ENCODE results near the gene PCDHA1. TPM values are rescaled to one million over a fixed set of nuclear protein-coding genes. Genes with fewer than 3 reads are reported as not detected.
"Not testable (repeated sequence)": the region's sequence is repeated elsewhere in the genome, so short reads cannot be mapped to it uniquely, and the experiment has no call there.

Gene PCDHA1
- total RNA-seq = not detected

DNA sequence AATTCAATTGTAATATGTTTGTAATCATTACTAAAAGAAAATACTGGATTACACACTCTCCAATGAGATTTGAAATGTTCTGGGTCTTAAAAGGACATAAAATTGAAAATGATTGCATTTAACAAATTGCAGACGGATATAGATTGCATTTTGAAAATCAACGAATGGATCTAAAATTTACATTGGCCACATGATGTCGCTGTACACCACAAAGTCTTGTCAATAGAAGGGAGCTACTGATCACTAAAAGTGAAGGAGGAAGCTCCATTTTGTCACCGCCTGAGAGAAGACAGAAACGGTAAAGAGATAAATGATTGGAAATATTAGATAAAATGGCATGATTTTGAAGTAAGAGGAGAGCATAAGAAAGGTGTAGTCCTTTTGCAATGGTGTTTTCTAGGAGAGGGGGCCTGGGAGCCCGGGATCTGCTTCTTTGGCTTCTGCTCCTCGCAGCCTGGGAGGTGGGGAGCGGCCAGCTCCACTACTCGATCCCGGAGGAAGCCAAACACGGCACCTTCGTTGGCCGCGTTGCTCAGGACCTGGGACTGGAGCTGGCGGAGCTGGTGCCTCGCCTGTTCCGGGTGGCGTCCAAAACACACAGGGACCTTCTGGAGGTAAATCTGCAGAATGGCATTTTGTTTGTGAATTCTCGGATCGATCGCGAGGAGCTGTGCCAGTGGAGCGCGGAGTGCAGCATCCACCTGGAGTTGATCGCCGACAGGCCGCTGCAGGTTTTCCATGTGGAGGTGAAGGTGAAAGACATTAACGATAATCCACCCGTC is at the start of gene PCDHA1:
Gene PCDHA1, plus strand, starts transcription at position 236 of the 782 bp plus-strand sequence.
- Mint-ChIP-seq H3K36me3 (peaks cover 47 to 64% of the 10 kb centered on the region in 2 donors), H3K27ac (peak within 1 kb of the TSS in 1 of 2 donors; percentile 55), H3K9me3 (peaks cover 29 to 34% of the 10 kb centered on the region in 2 donors)
- no peak for DNase-seq (ENCODE audit: low spot score in 2 of 2)
- no peak for ATAC-seq

DNA sequence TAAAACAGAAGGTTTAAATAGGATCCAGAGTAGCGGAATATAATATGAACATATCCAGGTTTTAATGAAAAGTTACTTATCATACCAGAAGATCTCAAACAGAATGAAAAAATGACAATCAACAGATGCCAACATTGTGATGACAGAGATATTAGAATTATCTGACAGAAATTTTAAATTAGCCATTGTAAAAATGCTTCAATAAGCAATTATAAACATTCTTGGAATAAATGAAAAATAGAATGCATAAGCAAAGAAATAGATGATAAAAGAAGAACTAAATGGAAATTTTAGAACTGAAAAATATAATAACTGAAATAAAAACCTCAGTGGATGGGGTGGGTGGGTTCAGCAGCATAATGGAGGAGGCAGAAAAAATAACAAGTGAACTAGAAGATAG is 48.5 kb upstream of the PCDHA1 start:
- DNase-seq (ENCODE audit: low spot score in 2 of 2) = no peak
- Mint-ChIP-seq H3K27ac (no peak overlapping the region), H3K9me3 (peaks cover 15 to 19% of the 10 kb centered on the region in 2 donors), H3K36me3 (peaks cover 14 to 35% of the 10 kb centered on the region in 2 donors)
- no peak for ATAC-seq

DNA sequence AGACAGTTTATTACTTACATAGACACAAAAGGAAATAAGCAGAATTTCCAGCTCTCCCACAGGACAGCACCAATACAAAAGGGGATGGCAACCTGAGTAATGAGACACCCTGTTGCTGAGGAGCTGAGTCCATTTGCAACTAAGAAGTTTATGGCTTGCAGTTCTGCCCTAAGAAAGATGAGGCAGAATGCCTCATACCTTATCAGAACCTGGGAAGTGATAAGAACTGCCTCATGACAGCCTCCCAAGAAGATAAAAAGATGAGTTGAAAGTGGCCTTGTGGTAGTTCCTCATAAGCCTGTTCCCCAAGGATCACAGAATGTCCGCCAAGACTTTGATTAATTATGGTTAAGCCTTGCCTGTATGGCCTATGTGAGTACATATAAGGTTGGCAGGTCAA is 44.0 kb upstream of the PCDHA1 start:
- peaks cover 15 to 19% of the 10 kb centered on the region in 2 donors for H3K9me3 Mint-ChIP-seq
- H3K27ac Mint-ChIP-seq = no peak overlapping the region
- no peak for DNase-seq (ENCODE audit: low spot score in 2 of 2)
- ATAC-seq = no peak
- H3K36me3 Mint-ChIP-seq = peaks cover 20 to 25% of the 10 kb centered on the region in 2 donors

DNA sequence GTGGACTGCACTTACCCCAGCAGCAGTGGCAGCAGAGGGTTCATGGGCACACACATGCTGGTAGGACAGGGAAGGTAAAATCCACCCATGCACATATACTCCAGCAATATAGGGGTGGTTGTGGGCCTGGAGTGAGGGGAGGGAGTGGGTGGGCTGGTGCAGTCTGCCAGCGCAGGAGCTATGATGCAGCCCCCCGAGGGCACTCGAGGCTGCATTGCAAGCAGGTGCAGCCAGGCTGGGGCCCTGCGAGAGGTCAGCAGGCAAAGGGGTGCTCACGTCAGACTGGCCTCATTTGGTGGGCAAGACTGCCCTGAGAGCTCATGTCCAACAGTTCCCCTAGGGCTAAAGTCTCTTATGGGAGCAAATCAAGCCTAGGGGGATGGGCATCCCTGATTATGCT is 32.4 kb upstream of the PCDHA1 start:
- Mint-ChIP-seq H3K9me3 (peaks cover 66 to 77% of the 10 kb centered on the region in 2 donors), H3K36me3 (peaks cover 46 to 72% of the 10 kb centered on the region in 2 donors), H3K27ac (no peak overlapping the region)
- DNase-seq (ENCODE audit: low spot score in 2 of 2) (no peak), ATAC-seq (no peak)

DNA sequence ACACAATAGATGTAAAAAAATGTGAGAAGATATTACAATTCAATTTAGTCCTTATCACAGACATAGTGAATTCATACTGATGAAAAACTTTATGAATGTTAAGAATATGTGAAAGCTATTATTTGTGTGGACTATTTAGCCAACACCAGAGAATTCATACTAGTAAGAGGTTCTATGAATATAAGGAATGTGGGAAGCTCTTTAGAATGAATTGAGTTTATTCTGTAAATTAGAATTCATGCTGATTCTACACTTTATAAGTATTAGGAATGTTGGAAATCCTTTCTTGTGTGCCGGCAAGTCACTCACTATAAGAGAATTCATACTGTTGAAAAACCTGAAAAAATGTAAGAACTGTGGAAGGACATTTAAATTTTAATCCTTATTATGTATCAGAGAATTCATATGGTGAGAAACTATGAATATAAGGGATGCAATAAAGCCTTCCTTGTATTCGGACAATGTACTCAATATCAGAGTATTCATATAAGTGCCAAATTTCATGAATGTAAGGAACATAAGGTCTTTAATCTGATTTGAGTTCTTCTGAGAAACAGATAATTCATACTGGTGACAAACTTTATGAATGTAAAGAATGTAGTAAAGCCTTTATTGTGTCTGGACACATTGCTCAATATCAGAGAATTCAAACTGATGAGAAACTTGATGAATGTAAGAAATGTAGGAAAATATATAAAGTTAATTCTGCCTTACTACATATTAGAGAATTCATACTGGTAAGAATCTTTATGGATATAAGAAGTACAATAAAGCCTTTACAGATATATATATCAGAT is 21.6 kb upstream of the PCDHA1 start:
- Mint-ChIP-seq H3K36me3 (peaks cover 53 to 59% of the 10 kb centered on the region in 2 donors), H3K9me3 (peaks cover 51 to 57% of the 10 kb centered on the region in 2 donors), H3K27ac (no peak overlapping the region)
- DNase-seq (ENCODE audit: low spot score in 2 of 2) (no peak), ATAC-seq (no peak)

DNA sequence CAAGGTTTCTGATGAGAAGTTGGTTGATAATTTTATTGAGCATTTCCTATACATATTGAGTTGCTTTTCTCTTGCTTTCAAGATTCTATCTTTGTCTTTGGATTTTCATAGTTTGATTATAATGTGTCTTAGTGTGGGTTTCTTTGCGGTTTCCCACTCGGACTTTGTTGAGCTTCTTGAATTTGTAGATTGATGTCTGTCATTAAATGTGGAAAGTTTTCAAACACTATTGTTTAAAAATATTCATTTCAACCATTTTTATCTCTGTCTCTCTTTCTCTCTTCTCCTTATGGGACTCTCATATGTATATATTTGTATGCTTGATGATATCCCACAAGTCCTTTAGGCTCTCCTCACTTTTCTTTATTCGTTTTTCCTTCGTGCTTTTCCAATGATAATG is 18.5 kb upstream of the PCDHA1 start:
- Mint-ChIP-seq H3K27ac (no peak overlapping the region), H3K36me3 (peaks cover 45 to 49% of the 10 kb centered on the region in 2 donors), H3K9me3 (peaks cover 45 to 47% of the 10 kb centered on the region in 2 donors)
- no peak for DNase-seq (ENCODE audit: low spot score in 2 of 2)
- ATAC-seq = no peak

DNA sequence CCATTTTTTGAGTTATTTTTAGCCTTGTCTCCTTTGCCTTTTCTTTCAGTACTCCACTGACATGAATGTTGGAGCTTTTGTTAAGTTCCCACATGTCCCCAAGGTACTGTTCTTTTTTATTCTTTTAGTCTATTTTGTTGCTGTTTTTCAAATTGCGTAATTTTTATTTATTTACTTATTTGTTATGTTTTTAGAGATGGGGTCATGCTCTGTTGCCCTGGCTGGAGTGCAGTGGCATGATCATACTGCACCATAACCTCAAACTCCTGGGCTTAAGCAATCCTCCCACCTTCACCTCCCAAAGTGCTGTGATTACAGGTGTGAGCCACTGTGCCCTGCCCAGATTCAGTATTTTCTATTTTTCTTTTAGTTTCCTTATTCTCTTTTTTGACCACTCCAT is 5.4 kb upstream of the PCDHA1 start:
- Mint-ChIP-seq H3K36me3 (peaks cover 45 to 84% of the 10 kb centered on the region in 2 donors), H3K9me3 (peaks cover 51 to 52% of the 10 kb centered on the region in 2 donors), H3K27ac (no peak overlapping the region)
- DNase-seq (ENCODE audit: low spot score in 2 of 2) = no peak
- no peak for ATAC-seq

DNA sequence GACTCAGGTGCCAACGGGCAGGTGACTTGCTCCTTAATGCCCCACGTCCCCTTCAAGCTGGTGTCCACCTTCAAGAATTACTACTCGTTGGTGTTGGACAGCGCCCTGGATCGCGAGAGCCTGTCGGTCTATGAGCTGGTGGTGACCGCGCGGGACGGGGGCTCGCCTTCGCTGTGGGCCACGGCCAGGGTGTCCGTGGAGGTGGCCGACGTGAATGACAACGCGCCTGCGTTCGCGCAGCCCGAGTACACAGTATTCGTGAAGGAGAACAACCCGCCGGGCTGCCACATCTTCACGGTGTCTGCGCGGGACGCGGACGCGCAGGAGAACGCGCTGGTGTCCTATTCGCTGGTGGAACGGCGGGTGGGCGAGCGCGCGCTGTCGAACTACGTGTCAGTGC is 1.5 kb downstream of the PCDHA1 start:
- Mint-ChIP-seq H3K9me3 (peaks cover 28 to 31% of the 10 kb centered on the region in 2 donors), H3K36me3 (peaks cover 45 to 53% of the 10 kb centered on the region in 2 donors)
- not testable (repeated sequence) for DNase-seq (ENCODE audit: low spot score in 2 of 2); ATAC-seq; H3K27ac Mint-ChIP-seq

DNA sequence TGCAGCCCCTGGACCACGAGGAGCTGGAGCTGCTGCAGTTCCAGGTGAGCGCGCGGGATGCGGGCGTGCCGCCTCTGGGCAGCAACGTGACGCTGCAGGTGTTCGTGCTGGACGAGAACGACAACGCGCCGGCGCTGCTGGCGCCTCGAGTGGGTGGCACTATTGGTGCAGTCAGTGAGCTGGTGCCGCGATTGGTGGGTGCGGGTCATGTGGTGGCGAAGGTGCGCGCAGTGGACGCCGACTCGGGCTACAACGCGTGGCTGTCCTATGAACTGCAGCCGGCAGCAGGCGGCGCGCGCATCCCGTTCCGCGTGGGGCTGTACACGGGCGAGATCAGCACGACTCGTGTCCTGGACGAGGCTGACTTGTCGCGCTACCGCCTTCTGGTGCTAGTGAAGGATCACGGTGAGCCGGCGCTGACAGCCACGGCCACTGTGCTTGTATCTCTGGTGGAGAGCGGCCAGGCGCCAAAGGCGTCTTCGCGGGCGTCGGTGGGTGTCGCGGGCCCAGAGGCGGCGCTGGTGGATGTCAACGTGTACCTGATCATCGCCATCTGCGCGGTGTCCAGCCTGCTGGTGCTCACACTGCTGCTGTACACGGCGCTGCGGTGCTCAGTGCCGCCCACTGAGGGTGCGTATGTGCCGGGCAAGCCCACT is 2.0 kb downstream of the PCDHA1 start:
- Mint-ChIP-seq H3K9me3 (peaks cover 26 to 30% of the 10 kb centered on the region in 2 donors), H3K36me3 (peaks cover 44 to 52% of the 10 kb centered on the region in 2 donors)
- H3K27ac Mint-ChIP-seq; DNase-seq (ENCODE audit: low spot score in 2 of 2); ATAC-seq: not testable (repeated sequence)

DNA sequence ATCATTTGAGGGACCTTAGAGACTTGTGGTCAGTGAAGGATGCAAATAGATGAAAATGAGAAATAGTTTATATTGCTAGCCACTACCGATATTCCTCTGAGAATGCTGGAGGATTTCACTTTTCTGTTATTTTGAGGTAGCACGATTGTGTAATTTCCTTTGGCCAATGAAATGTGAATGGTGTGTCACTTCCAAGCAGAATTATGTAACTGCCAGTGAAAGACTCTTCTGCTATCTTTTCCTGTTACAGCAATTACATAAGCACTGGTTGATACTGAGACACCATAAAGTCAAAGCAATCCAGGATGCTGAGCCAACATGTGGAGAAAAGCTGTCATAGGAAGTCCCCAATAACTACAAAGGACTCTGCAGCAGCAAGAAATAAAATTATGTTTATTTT is 5.1 kb downstream of the PCDHA1 start:
- no peak overlapping the region for H3K27ac Mint-ChIP-seq
- DNase-seq (ENCODE audit: low spot score in 2 of 2) (no peak), ATAC-seq (no peak)
- peaks cover 25 to 32% of the 10 kb centered on the region in 2 donors for H3K9me3 Mint-ChIP-seq
- H3K36me3 Mint-ChIP-seq = peaks cover 44 to 51% of the 10 kb centered on the region in 2 donors

DNA sequence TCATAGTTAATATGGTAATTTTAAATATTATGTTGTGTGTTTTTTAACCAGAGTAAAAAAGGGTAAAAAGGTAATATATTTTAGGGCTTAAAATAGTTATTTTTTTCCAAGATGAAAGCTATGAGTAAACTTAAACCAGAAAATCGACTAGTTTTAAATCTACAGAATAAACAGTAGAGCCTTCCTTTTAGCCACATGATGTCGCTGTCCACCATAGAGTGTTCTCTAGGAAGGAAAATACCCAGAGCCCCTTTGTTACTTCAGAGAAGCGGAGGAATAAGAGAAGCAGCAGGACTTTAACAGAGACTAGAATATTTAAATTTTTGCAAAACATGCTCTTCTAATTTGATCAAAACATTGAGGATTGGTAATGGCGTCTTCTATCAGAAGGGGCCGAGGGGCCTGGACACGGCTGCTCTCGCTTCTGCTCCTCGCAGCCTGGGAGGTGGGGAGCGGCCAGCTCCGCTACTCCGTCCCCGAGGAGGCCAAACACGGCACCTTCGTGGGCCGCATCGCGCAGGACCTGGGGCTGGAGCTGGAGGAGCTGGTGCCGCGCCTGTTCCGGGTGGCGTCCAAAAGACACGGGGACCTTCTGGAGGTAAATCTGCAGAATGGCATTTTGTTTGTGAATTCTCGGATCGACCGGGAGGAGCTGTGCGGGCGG is 8.8 kb downstream of the PCDHA1 start, which contains the start of gene PCDHA2:
Gene PCDHA2, plus strand, starts transcription at position 258 of the 664 bp plus-strand sequence.
- DNase-seq (ENCODE audit: low spot score in 2 of 2) = no peak
- Mint-ChIP-seq H3K27ac (no peak within 1 kb of the TSS), H3K36me3 (peaks cover 19 to 29% of the 10 kb centered on the region in 2 donors), H3K9me3 (peaks cover 18 to 24% of the 10 kb centered on the region in 2 donors)
- ATAC-seq = no peak

DNA sequence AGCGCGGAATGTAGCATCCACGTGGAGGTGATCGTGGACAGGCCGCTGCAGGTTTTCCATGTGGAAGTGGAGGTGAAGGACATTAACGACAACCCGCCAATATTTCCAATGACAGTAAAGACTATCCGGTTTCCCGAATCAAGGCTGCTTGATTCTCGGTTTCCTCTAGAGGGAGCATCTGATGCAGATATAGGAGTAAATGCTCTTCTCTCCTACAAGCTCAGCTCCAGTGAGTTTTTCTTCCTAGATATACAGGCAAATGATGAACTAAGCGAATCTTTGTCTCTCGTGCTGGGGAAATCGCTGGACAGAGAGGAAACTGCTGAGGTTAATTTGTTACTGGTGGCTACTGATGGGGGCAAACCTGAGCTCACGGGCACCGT is 9.3 kb downstream of the PCDHA1 start:
- H3K27ac Mint-ChIP-seq = no peak overlapping the region
- no peak for DNase-seq (ENCODE audit: low spot score in 2 of 2)
- peaks cover 20 to 25% of the 10 kb centered on the region in 2 donors for H3K9me3 Mint-ChIP-seq
- H3K36me3 Mint-ChIP-seq = peaks cover 17 to 27% of the 10 kb centered on the region in 2 donors
- no peak for ATAC-seq

DNA sequence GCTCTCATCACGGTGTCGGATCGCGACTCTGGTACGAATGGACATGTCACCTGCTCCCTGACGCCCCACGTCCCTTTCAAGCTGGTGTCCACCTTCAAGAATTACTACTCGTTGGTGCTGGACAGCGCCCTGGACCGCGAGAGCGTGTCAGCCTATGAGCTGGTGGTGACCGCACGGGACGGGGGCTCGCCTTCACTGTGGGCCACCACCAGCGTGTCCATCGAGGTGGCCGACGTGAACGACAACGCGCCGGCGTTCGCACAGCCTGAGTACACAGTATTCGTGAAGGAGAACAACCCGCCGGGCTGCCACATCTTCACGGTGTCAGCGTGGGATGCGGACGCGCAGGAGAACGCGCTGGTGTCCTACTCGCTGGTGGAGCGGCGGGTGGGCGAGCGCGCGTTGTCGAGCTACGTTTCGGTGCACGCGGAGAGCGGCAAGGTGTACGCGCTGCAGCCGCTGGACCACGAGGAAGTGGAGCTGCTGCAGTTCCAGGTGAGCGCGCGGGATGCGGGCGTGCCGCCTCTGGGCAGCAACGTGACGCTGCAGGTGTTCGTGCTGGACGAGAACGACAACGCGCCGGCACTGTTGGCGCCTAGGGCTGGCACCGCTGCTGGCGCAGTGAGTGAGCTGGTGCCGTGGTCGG is 10.3 kb downstream of the PCDHA1 start:
- Mint-ChIP-seq H3K36me3 (peaks cover 24 to 33% of the 10 kb centered on the region in 2 donors), H3K9me3 (peaks cover 17 to 22% of the 10 kb centered on the region in 2 donors)
- not testable (repeated sequence) for H3K27ac Mint-ChIP-seq; ATAC-seq; DNase-seq (ENCODE audit: low spot score in 2 of 2)

DNA sequence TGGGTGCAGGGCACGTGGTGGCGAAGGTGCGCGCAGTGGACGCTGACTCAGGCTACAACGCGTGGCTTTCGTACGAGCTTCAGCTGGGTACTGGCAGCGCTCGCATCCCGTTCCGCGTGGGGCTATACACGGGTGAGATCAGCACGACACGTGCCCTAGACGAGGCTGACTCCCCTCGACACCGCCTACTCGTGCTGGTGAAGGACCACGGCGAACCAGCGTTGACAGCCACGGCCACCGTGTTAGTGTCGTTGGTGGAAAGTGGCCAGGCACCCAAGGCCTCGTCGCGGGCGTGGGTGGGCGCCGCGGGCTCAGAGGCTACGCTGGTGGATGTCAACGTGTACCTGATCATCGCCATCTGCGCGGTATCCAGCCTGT is 10.8 kb downstream of the PCDHA1 start:
- no peak for DNase-seq (ENCODE audit: low spot score in 2 of 2)
- H3K36me3 Mint-ChIP-seq = peaks cover 26 to 38% of the 10 kb centered on the region in 2 donors
- ATAC-seq = no peak
- H3K9me3 Mint-ChIP-seq = peaks cover 14 to 24% of the 10 kb centered on the region in 2 donors
- H3K27ac Mint-ChIP-seq = no peak overlapping the region

DNA sequence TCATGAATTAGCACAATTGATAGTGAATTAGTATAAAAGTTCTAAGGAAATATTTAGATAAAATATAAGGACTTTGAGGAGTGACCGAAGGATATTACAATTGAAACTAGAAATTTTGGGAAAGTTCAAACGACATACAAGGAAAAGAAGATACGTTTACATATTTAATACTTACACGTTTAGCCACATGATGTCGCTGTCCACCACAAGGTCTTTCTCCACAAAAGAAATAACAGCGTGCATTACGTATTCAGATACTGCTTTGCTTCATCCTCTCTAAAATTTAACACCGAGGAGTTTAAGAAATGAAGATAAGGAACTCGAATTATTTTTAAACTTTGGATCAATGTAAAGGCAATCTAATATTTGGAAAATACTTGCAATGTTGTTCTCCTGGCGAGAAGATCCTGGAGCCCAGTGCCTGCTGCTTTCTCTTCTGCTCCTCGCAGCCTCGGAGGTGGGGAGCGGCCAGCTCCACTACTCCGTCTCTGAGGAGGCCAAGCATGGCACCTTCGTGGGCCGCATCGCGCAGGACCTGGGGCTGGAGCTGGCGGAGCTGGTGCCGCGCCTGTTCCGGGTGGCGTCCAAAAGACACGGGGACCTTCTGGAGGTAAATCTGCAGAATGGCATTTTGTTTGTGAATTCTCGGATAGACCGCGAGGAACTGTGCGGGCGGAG is 15.0 kb downstream of the PCDHA1 start, which contains the start of gene PCDHA3:
Gene PCDHA3, plus strand, starts transcription at position 242 of the 678 bp plus-strand sequence.
- Mint-ChIP-seq H3K36me3 (peaks cover 14 to 38% of the 10 kb centered on the region in 2 donors), H3K9me3 (peaks cover 5 to 29% of the 10 kb centered on the region in 2 donors), H3K27ac (peak within 1 kb of the TSS in 1 of 2 donors; percentile 55)
- DNase-seq (ENCODE audit: low spot score in 2 of 2) (no peak), ATAC-seq (no peak)
